ENCODE measurements around the gene DCDC1.

The DCDC1 gene

DNA sequence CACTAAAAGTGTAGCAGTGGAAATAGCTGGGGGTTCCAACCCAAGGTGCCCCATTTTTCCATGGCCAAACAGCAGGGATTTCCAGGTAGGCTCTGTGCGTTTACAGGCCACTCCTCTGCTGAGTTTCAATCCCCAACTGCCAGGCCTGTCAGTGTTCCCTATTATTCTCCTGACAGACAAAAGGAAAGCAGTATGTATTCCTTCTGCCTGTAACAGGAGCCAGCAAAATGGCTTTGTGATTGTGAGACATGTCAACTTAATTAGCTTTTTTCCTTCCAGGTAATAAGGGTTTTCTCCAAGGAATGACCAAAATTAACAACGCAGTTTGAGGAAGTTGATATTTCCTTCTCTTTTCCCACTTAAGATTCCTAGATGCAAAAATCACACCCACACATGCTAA is 506.3 kb downstream of the DCDC1 start:
- TF ChIP-seq, protein P1, sequence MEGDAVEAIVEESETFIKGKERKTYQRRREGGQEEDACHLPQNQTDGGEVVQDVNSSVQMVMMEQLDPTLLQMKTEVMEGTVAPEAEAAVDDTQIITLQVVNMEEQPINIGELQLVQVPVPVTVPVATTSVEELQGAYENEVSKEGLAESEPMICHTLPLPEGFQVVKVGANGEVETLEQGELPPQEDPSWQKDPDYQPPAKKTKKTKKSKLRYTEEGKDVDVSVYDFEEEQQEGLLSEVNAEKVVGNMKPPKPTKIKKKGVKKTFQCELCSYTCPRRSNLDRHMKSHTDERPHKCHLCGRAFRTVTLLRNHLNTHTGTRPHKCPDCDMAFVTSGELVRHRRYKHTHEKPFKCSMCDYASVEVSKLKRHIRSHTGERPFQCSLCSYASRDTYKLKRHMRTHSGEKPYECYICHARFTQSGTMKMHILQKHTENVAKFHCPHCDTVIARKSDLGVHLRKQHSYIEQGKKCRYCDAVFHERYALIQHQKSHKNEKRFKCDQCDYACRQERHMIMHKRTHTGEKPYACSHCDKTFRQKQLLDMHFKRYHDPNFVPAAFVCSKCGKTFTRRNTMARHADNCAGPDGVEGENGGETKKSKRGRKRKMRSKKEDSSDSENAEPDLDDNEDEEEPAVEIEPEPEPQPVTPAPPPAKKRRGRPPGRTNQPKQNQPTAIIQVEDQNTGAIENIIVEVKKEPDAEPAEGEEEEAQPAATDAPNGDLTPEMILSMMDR (IDR thresholded peaks at IDR 0.05; ENCODE audit: low read depth, low read length, missing control alignments) = no peak
- no peak overlapping the region for H3K4me3 ChIP-seq (replicated peaks; ENCODE audit: low read depth, low read length)
- DNase-seq (ENCODE audit: extremely low read depth, low read depth) = no peak

DNA sequence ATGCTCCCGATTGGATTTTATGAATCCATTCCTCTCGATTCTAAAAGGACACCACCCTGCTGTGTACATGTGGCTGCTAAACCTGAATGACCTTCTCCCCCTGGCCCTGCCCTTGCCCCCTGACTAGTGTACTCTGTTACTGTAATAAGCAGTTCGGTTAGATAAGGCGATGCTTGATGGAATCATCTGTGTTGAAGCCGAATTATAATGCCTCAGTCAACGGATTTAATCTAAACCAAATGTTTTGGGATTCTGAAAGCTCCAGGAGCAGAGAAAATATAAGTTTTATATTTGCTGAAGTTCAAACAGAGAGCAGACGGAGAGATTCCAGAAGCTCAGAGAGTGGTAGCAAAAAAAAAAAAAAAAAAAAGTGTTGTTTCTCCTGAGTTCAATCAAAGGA is 508.0 kb downstream of the DCDC1 start:
- no peak for DNase-seq (ENCODE audit: extremely low read depth, low read depth)
- TF ChIP-seq, protein P1 (IDR thresholded peaks at IDR 0.05; ENCODE audit: low read depth, low read length, missing control alignments) = no peak
- H3K4me3 ChIP-seq (replicated peaks; ENCODE audit: low read depth, low read length) = no peak overlapping the region

DNA sequence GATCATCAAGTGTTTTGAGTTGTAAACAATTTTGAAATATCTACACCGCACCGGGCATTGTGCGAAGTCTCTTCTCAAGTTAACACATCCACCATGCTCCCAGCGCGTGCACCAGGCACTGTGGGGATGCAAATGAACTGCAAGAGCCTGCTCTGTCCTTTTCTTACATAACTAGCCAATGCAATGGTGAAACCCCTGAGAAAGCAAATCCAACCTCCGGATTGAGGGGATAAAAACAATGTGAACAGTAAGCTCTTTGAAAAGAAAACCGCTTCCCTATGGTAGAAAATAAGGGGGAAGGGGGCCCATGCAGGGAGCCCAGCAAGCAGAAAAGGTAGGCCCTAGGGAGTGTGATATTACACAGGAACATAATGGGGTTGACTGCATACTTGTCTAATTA is 508.5 kb downstream of the DCDC1 start:
- no peak overlapping the region for H3K4me3 ChIP-seq (replicated peaks; ENCODE audit: low read depth, low read length)
- TF ChIP-seq, protein P1 (IDR thresholded peaks at IDR 0.05; ENCODE audit: low read depth, low read length, missing control alignments) = no peak
- DNase-seq (ENCODE audit: extremely low read depth, low read depth) = no peak

DNA sequence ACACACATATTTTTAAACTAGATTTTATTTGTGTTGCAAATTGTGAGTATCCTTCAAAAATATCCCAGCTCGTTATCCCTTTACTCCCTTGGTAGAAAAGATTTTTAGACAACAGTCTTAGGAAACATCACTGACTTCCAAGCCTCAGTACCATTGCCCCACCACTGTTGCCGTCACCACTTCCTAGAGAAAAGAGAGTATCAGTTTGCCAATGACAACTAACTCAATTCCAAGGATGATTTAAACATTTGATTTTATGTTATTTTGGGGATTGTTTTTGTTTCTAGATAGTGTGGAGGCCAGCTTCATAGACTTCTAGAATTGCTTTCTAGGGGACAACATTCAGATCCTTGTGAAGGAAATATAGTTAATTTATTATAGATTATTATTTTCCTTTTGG is 509.4 kb downstream of the DCDC1 start:
- TF ChIP-seq, protein P1 (IDR thresholded peaks at IDR 0.05; ENCODE audit: low read depth, low read length, missing control alignments) = no peak
- H3K4me3 ChIP-seq (replicated peaks; ENCODE audit: low read depth, low read length) = no peak overlapping the region
- DNase-seq (ENCODE audit: extremely low read depth, low read depth) = no peak

DNA sequence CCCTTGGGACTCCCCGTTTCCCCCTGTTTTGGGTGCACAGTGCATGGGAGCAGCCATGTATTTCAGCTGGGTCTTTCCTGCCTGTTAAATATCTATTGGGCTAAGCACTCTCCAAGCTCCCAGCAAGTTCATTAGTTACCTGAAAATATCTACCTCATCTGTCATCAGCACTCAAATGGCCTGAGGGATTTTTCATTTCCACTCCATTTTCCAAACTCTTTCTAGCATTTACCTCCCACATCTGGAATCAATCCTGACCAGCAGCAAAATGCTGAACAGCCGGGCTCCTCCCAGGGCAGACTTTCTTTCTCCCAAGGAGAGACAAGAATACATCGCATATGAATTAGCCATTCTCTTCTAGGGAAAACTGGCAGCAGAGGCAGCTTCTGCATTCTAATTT is 509.9 kb downstream of the DCDC1 start:
- DNase-seq (ENCODE audit: extremely low read depth, low read depth) = no peak
- TF ChIP-seq, protein P1 (IDR thresholded peaks at IDR 0.05; ENCODE audit: low read depth, low read length, missing control alignments) = no peak

DNA sequence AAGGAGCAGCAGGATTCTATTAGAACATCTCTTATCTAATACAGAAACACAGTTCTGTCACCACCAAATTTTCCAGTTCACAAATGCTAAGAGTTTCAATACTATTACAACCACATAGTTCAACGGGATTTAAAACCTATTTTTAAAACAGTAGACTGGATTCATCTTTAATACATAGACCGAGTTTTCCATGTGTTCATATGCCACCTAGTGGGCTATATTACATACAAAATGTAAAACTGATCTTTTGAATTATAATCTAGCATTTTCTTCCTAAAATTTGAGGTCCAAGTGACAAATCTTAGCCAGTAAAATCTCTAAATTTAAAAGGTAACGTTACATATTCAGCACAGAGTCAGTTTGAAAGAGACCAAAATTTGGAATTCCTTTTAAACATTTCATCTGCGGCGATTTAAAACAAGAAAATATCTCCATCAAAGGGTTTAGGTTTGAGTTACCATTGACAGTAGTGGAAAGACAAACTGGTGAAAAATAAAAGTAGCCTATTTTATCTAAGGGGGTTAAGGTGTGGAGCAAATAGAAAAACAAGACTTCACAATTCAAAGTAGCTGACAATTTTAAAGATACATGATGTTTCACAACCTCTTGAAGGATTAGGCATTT is 514.0 kb downstream of the DCDC1 start:
- TF ChIP-seq, protein P1 (IDR thresholded peaks at IDR 0.05; ENCODE audit: low read depth, low read length, missing control alignments) = no peak
- DNase-seq (ENCODE audit: extremely low read depth, low read depth) = no peak
- H3K4me3 ChIP-seq (replicated peaks; ENCODE audit: low read depth, low read length) = no peak overlapping the region

More for the DNA sequence above, 509.9 kb downstream of the DCDC1 start:
- H3K4me3 ChIP-seq (replicated peaks; ENCODE audit: low read depth, low read length) = no peak overlapping the region

DNA sequence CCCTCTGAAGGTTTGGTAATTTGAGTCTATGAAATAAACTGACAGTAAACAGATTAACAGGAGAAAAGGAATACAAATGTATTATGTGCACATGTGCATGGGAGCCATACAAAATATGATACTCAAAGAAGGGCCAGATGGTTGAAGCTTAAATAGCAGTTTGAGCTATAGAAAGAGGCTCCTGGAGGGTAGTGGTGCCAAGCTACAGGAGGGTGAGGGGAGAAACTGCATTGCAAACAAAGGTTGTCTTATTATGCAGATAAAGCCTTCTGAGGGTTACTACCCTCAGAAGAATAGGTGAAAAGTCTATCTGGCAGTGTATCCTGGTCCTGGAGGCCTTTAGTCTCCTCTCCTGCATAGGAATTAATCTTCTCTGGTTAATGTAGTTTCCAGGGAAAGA is 516.1 kb downstream of the DCDC1 start:
- TF ChIP-seq, protein P1 (IDR thresholded peaks at IDR 0.05; ENCODE audit: low read depth, low read length, missing control alignments) = no peak
- no peak for DNase-seq (ENCODE audit: extremely low read depth, low read depth)
- H3K4me3 ChIP-seq (replicated peaks; ENCODE audit: low read depth, low read length) = no peak overlapping the region
